Type B pancreatic cell (in vitro differentiated cells): ENCODE results near the gene CCDC51. TPM values are rescaled to one million over a fixed set of nuclear protein-coding genes. Genes with fewer than 3 reads are reported as not detected.

Source experiments
- DNase-seq: peaks from one replicate; pipeline ENCODE4 v3.0.0; 2021; ENCODE audit warnings: mixed read lengths; ENCODE audit not compliant: unreplicated experiment; ENCODE audit errors: extremely low spot score
- H3K27ac Mint-ChIP-seq: 2 replicates; pipeline ENCODE4 v1.8.0; 2021; ENCODE audit warnings: mild to moderate bottlenecking, mixed read lengths
- H3K27me3 Mint-ChIP-seq: 2 replicates; pipeline ENCODE4 v1.8.0; 2021; ENCODE audit warnings: mixed read lengths
- H3K36me3 Mint-ChIP-seq: 2 replicates; pipeline ENCODE4 v1.8.0; 2021; ENCODE audit warnings: mixed read lengths
- H3K4me1 Mint-ChIP-seq: one replicate; pipeline ENCODE4 v1.8.0; 2021; ENCODE audit warnings: mixed read lengths; ENCODE audit not compliant: unreplicated experiment
- H3K4me3 Mint-ChIP-seq: 2 replicates; pipeline ENCODE4 v1.8.0; 2021; ENCODE audit warnings: mild to moderate bottlenecking, mixed read lengths
- H3K9me3 Mint-ChIP-seq: 2 replicates; pipeline ENCODE4 v1.8.0; 2021; ENCODE audit warnings: mixed read lengths
- CTCF ChIP-seq: fragments of 200-600 bp; sonication (generic); conservative IDR thresholded peaks from 2 replicates; pipeline ENCODE4 v1.5.0; 2021; ENCODE audit warnings: antibody characterized with exemption, mild to moderate bottlenecking
- total RNA-seq: library from RNA; stranded (reverse); gene quantifications from 2 replicates; pipeline ENCODE4 v1.2.1, GENCODE V29; 2021; ENCODE audit warnings: low replicate concordance

CCDC51 gene
- total RNA-seq, 1 donor from 2014 or later: 15.0 TPM

DNA sequence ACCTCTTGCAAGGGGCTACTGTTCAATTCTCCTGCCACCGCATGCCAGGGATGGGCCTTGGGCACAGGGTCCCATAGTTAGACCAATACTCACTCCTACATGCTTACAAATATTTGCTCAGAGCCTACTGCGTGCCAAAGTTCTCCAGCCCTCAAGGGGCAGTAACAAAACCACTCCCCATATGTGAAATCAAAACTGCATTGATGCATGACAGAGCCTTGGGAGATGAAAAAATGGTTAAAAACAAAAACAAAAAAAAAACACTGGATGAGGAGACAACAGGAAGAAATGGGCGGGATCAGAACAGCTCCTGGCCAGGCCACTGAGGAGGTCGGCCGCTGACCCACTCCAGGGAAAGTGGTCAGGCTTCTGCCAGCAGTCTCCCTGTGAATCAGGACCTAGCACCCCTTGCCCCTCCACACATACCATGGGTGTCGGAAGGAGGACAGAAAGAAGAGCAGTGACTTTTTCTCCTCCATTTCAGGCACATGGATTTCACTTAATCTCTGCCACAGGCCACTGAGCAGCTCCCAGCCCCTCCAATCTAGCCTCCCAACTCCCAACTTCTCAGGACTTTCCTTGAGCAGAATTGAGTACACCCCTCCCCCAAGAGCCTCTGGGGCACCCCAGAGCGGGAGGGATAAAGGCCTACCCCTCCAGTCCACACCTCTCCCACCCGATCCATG is 12.8 kb downstream of the CCDC51 start:
- Mint-ChIP-seq H3K27ac (peak overlapping the region; percentile 89), H3K27me3 (no peaks in the 10 kb centered on the region), H3K4me1 (peaks cover 49% of the 10 kb centered on the region), H3K9me3 (no peaks in the 10 kb centered on the region), H3K36me3 (peaks cover 15% of the 10 kb centered on the region), H3K4me3 (peak overlapping the region; percentile 90)
- no peak for DNase-seq
- TF ChIP-seq CTCF: no peak

DNA sequence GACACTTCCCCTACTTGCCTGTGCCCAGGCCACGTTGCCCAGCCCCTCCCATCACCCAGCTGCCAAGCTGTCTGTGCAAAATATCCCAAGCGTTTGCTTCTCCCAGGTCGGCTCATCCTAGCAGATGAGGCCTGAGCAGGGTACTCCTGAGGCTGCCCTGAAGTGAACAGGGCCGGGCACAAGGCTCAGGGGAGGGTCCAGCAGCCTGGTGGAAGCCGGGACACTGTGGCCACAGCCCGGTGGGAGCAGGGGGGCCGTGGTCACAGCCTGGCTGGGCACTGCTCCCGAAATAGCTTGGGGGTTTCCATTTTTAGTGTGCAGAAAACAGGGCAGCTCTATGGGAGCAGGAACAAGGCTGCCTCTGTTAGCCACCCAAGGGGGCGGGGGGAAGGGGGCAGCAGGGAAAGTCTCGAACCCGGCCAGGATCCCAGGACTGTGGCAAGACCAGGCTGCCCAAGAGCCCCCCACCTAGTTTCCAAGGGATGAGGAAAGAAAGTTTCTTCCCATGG is 13.5 kb downstream of the CCDC51 start:
- Mint-ChIP-seq H3K4me1 (peaks cover 46% of the 10 kb centered on the region), H3K4me3 (peak overlapping the region; percentile 90), H3K27ac (peak overlapping the region; percentile 90), H3K9me3 (no peaks in the 10 kb centered on the region), H3K36me3 (peaks cover 12% of the 10 kb centered on the region), H3K27me3 (no peaks in the 10 kb centered on the region)
- TF ChIP-seq CTCF: no peak
- DNase-seq: no peak

DNA sequence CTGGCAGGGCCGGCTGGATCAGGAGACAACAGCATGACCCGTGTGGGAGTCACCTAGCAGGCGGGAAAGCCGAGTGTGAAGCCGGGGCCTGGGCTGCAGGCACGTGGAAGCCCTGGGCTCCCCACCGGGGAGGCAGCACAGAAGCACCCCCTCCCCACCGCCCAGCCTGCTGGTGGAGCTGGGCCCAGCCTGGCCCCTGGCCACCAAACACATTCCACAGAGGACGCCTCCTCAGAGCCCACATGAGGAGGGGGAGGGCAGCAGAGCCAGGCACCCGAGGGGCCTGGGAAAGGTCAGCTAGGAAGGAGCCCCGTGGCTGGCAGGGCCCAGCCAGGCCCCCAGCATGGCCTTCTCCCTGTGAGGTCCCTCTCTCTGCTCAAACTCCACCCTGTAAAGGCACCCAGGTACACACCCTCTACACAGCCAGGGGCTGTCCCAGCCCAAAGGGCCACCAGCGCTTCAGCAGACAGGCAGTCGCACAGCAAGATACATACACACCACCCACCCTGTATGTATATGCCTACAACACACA is 14.6 kb downstream of the CCDC51 start:
- peaks cover 12% of the 10 kb centered on the region for H3K36me3 Mint-ChIP-seq
- DNase-seq: no peak
- no peak for TF ChIP-seq CTCF
- no peaks in the 10 kb centered on the region for H3K27me3 Mint-ChIP-seq
- H3K27ac Mint-ChIP-seq: peak overlapping the region; percentile 90
- H3K4me1 Mint-ChIP-seq: peaks cover 36% of the 10 kb centered on the region
- peak overlapping the region; percentile 77 for H3K4me3 Mint-ChIP-seq
- no peaks in the 10 kb centered on the region for H3K9me3 Mint-ChIP-seq

GRCh38 chr3:48423883-48424695 is 15.8 kb downstream of the CCDC51 start:
- no peak for TF ChIP-seq CTCF
- Mint-ChIP-seq H3K27me3 (no peaks in the 10 kb centered on the region), H3K36me3 (peaks cover 12% of the 10 kb centered on the region), H3K4me3 (peak overlapping the region; percentile 54), H3K9me3 (no peaks in the 10 kb centered on the region), H3K27ac (peak overlapping the region; percentile 90), H3K4me1 (peaks cover 36% of the 10 kb centered on the region)
- DNase-seq: no peak

DNA sequence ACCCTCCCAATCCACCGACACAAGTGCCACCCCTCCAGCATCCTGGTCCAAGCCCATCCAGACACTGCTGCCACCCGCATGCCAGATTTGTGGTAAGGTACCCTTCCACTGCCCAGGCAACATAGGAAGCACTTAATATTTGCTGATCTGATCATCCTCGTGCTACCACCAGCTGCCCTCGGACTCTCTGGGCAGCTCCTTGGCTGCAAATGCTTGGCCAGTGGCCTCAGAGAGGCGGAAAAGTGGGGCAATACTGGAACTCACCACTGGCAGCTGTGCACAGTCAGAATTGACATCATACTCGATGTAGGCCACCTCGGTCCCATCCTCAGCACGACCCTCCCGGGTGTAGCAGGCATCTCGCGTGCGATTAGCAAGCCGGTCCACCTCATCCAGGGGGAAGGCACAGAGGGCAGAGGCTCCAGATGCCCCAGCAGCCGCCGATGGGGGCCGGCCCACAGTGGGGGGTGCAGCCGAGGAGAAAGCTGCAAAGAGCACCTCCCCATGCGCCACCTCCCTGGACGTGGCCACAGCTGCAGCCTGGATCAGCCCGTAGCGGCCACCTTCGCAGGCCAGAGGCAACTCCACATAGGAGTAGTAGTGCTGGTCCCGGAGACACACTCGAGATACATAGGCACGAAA is 16.6 kb downstream of the CCDC51 start:
- Mint-ChIP-seq H3K27me3 (no peaks in the 10 kb centered on the region), H3K4me1 (peaks cover 34% of the 10 kb centered on the region), H3K36me3 (peaks cover 12% of the 10 kb centered on the region), H3K4me3 (no peak overlapping the region), H3K9me3 (no peaks in the 10 kb centered on the region), H3K27ac (peak overlapping the region; percentile 88)
- TF ChIP-seq CTCF: no peak
- no peak for DNase-seq
